Right lobe of liver (tissue), 4 donors: ENCODE data around the gene DNAAF2.

Experiments used
- CTCF ChIP-seq, 4 donors: fragments of 200-600 bp in 3 of 4; fragments of 450-650 bp in 1 of 4; IDR thresholded peaks; one replicate each; pipeline versions ENCODE4 v1.5.1 to v1.8.0; 2016 to 2022; ENCODE audit warnings: antibody characterized with exemption in 4 of 4, mild to moderate bottlenecking in 2 of 4
- POLR2A ChIP-seq: fragments of 450-650 bp; IDR thresholded peaks from one replicate; pipeline ENCODE4 v1.6.1; 2017; ENCODE audit warnings: antibody characterized with exemption, mild to moderate bottlenecking
- donor health status: DM: no; HTN: no; CAD: no.
- donor health status: DM: no; HTN: no; CAD: no.
- donor health status: DM: no; HTN: yes; CAD: no.

DNA sequence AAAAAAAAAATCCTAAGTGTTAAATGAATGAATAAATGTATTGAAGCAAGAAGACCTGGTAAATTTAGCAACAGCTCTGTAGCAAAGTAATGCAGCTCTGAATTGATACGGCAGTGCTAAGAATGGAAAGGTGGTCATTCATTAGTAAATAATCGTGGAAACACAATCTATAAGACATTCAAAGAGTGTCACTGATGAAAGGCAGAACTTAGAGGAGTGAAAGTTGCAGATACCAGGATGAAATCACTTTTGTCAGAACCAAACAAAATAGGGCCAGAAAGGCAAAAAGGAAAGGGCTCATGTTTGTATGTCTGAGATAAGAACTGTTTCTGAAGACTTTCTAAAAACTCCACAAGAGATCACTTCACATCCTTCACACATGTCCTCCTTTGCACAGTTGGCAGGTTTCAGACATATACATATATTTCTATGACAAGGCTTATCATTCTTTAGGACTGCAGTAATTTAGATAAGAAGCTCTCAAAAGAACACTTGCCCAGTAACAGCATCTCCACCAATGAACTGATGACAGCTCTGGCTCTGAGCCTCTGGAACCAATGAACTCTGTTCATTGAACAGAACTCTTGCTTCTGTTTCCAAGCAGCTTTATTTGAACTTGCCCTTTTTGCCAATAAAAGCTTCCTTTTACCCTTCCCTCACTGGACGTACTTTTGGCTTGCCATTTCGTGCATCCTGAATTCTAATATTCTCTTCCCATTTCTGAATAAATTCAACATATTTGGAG, 40.5 kb downstream of the DNAAF2 start:
- TF ChIP-seq CTCF (IDR thresholded peaks at IDR 0.05) (no peak), POLR2A (no peak)
